H9 (cell line): ENCODE results near the gene ZNF208. TPM values are rescaled to one million over a fixed set of nuclear protein-coding genes. Genes with fewer than 3 reads are reported as not detected.

ENCODE experiments used
- DNase-seq: peaks from one replicate; pipeline ENCODE4 v3.0.0-alpha.2; 2017
- H2AFZ ChIP-seq: one replicate; pipeline ENCODE4 v1.6.1; 2013; ENCODE audit warnings: mild to moderate bottlenecking, low read length, control low read depth, moderate library complexity
- H2AK5ac ChIP-seq: 2 replicates; pipeline ENCODE4 v1.6.1; 2013; ENCODE audit warnings: low read length, control low read depth, mixed read lengths; ENCODE audit not compliant: insufficient read length
- H2BK120ac ChIP-seq: one replicate; pipeline ENCODE4 v1.6.1; 2013; ENCODE audit warnings: low read depth, mild to moderate bottlenecking, low read length, control low read depth, inconsistent platforms; ENCODE audit not compliant: poor library complexity, severe bottlenecking
- H2BK12ac ChIP-seq: 2 replicates; pipeline ENCODE4 v1.6.1; 2013; ENCODE audit warnings: low read length, control low read depth, mixed read lengths, low read depth; ENCODE audit not compliant: insufficient read length
- H2BK15ac ChIP-seq: 2 replicates; pipeline ENCODE4 v1.6.1; 2013; ENCODE audit warnings: low read depth, low read length, control low read depth
- H2BK20ac ChIP-seq: one replicate; pipeline ENCODE4 v1.6.1; 2013; ENCODE audit warnings: low read depth, mild to moderate bottlenecking, low read length, control low read depth, inconsistent platforms; ENCODE audit not compliant: poor library complexity, severe bottlenecking
- H2BK5ac ChIP-seq: 2 replicates; pipeline ENCODE4 v1.6.1; 2013; ENCODE audit warnings: low read length, control low read depth, mixed read lengths; ENCODE audit not compliant: insufficient read length
- H3K14ac ChIP-seq: 2 replicates; pipeline ENCODE4 v1.6.1; 2013; ENCODE audit warnings: low read length, control low read depth; ENCODE audit not compliant: insufficient read depth
- H3K18ac ChIP-seq: 2 replicates; pipeline ENCODE4 v1.6.1; 2013; ENCODE audit warnings: low read depth, mild to moderate bottlenecking, mixed read lengths, low read length, control low read depth; ENCODE audit not compliant: insufficient read length
- H3K23ac ChIP-seq: 2 replicates; pipeline ENCODE4 v1.6.1; 2013; ENCODE audit warnings: low read length, control low read depth, mixed read lengths, low read depth; ENCODE audit not compliant: insufficient read length
- H3K23me2 ChIP-seq: 2 replicates; pipeline ENCODE4 v1.6.1; 2013; ENCODE audit warnings: low read depth, mild to moderate bottlenecking, mixed read lengths, low read length, control low read depth; ENCODE audit not compliant: insufficient read length, poor library complexity, severe bottlenecking
- H3K27ac ChIP-seq: 2 replicates; pipeline ENCODE4 v1.5.1; 2013; ENCODE audit warnings: low read length, control low read depth, mixed read lengths, low read depth; ENCODE audit not compliant: insufficient read length
- H3K27me3 ChIP-seq: 2 replicates; pipeline ENCODE4 v1.6.1; 2013; ENCODE audit warnings: low read length, control low read depth, inconsistent platforms; ENCODE audit not compliant: insufficient read depth
- H3K4ac ChIP-seq: 2 replicates; pipeline ENCODE4 v1.6.1; 2013; ENCODE audit warnings: low read depth, mild to moderate bottlenecking, control low read depth, inconsistent platforms, low read length, moderate library complexity
- H3K4me1 ChIP-seq: 2 replicates; pipeline ENCODE4 v1.6.1; 2013; ENCODE audit warnings: low read length, control low read depth, inconsistent platforms; ENCODE audit not compliant: insufficient read depth
- H3K4me2 ChIP-seq: 2 replicates; pipeline ENCODE4 v1.6.1; 2013; ENCODE audit warnings: low read length, control low read depth, mixed read lengths; ENCODE audit not compliant: insufficient read length, insufficient read depth
- H3K56ac ChIP-seq: 2 replicates; pipeline ENCODE4 v1.6.1; 2013; ENCODE audit warnings: low read depth, mild to moderate bottlenecking, mixed read lengths, low read length, control low read depth; ENCODE audit not compliant: insufficient read length
- H3K79me1 ChIP-seq: 2 replicates; pipeline ENCODE4 v1.6.1; 2013; ENCODE audit warnings: low read depth, mild to moderate bottlenecking, moderate library complexity, low read length, control low read depth, inconsistent platforms; ENCODE audit not compliant: insufficient read depth, poor library complexity, severe bottlenecking
- H3K79me2 ChIP-seq: 2 replicates; pipeline ENCODE4 v1.6.1; 2013; ENCODE audit warnings: low read length, control low read depth, inconsistent platforms; ENCODE audit not compliant: insufficient read depth
- H3K9ac ChIP-seq: 2 replicates; pipeline ENCODE4 v1.6.1; 2013; ENCODE audit warnings: low read length, control low read depth, mixed read lengths; ENCODE audit not compliant: insufficient read length; ENCODE audit errors: extremely low read depth
- H3K9me3 ChIP-seq: one replicate; pipeline ENCODE4 v1.6.1; 2013; ENCODE audit warnings: low read depth, low read length, inconsistent platforms; ENCODE audit not compliant: control insufficient read depth
- H3T11ph ChIP-seq: one replicate; pipeline ENCODE4 v1.6.1; 2013; ENCODE audit warnings: mild to moderate bottlenecking, low read length, control low read depth, inconsistent platforms
- H4K20me1 ChIP-seq: one replicate; pipeline ENCODE4 v1.6.1; 2013; ENCODE audit not compliant: control insufficient read depth, insufficient read length, insufficient read depth
- H4K5ac ChIP-seq: 2 replicates; pipeline ENCODE4 v1.6.1; 2013; ENCODE audit warnings: low read depth, mild to moderate bottlenecking, mixed read lengths, low read length, control low read depth; ENCODE audit not compliant: insufficient read length
- H4K8ac ChIP-seq: replicated peaks from 2 replicates; pipeline ENCODE4 v1.6.1; 2013; ENCODE audit warnings: low read length, control low read depth, mixed read lengths, low read depth; ENCODE audit not compliant: insufficient read length
- H4K91ac ChIP-seq: 2 replicates; pipeline ENCODE4 v1.6.1; 2013; ENCODE audit warnings: low read depth, mild to moderate bottlenecking, moderate library complexity, mixed read lengths, low read length, control low read depth; ENCODE audit not compliant: insufficient read length
- H3K27ac Mint-ChIP-seq, 3 experiments: 2 replicates in 2 of 3; 3 replicates in 1 of 3; pipeline ENCODE4 v1.8.0; 2020 to 2021; ENCODE audit warnings: mixed read lengths in 3 of 3, mild to moderate bottlenecking in 1 of 3, moderate library complexity in 1 of 3
- H3K27me3 Mint-ChIP-seq: 2 replicates; pipeline ENCODE4 v1.8.0; 2021; ENCODE audit warnings: low read depth, mild to moderate bottlenecking, moderate library complexity, mixed read lengths
- H3K36me3 Mint-ChIP-seq, 3 experiments: 2 replicates in 2 of 3; 3 replicates in 1 of 3; pipeline ENCODE4 v1.8.0; 2020 to 2021; ENCODE audit warnings: low read depth in 3 of 3, mixed read lengths in 3 of 3; ENCODE audit not compliant: insufficient read depth in 1 of 3
- H3K4me1 Mint-ChIP-seq, 2 experiments: 2 replicates each; pipeline ENCODE4 v1.8.0; 2020; ENCODE audit warnings: mixed read lengths in 2 of 2
- H3K4me3 Mint-ChIP-seq, 2 experiments: 2 replicates in 1 of 2; 3 replicates in 1 of 2; pipeline ENCODE4 v1.8.0; 2020 to 2021; ENCODE audit warnings: mild to moderate bottlenecking in 2 of 2, mixed read lengths in 2 of 2, moderate library complexity in 1 of 2
- H3K9me3 Mint-ChIP-seq, 2 experiments: 2 replicates in 1 of 2; 3 replicates in 1 of 2; pipeline ENCODE4 v1.8.0; 2020; ENCODE audit warnings: mild to moderate bottlenecking in 2 of 2, mixed read lengths in 2 of 2, moderate library complexity in 1 of 2
- CTCF ChIP-seq: fragments of 200-600 bp; sonication (generic); conservative IDR thresholded peaks from 3 replicates; pipeline ENCODE4 v1.8.0; 2021; ENCODE audit warnings: antibody characterized with exemption, mild to moderate bottlenecking
- WGBS: extraction: QIAGEN DNeasy Blood & Tissue Kit; methylation state at CpG from one replicate; pipeline ENCODE4 v1.1.7; 2013; ENCODE audit warnings: missing lambda C conversion rate, low lambda C conversion rate, mixed read lengths; ENCODE audit not compliant: insufficient read length; ENCODE audit errors: extremely low coverage; 5-methylcytosine and 5-hydroxymethylcytosine counted together
- total RNA-seq: library from RNA; stranded (reverse); gene quantifications from 2 replicates; pipeline ENCODE4 v1.2.1, GENCODE V29; 2021

The ZNF208 gene
- total RNA-seq, 1 experiment from 2014 or later: not detected

GRCh38 chr19:21907516-21907915, 103.2 kb downstream of the ZNF208 start:
- no peak overlapping the region for H2AFZ ChIP-seq
- H3K4me2 ChIP-seq: no peak overlapping the region
- H4K20me1 ChIP-seq: no peaks in the 10 kb centered on the region
- no peak overlapping the region for H3K14ac ChIP-seq
- TF ChIP-seq CTCF: no peak
- no peak overlapping the region for H2BK120ac ChIP-seq
- H3K27ac ChIP-seq: no peak overlapping the region
- no peak overlapping the region for H2BK20ac ChIP-seq
- H3K27me3 ChIP-seq: no peaks in the 10 kb centered on the region
- Mint-ChIP-seq H3K4me1 (no peaks in the 10 kb centered on the region), H3K9me3 (peaks cover 96 to 99% of the 10 kb centered on the region in 2 experiments), H3K27ac (no peak overlapping the region), H3K27me3 (no peaks in the 10 kb centered on the region), H3K36me3 (peaks cover 0 to 31% (median 18%) of the 10 kb centered on the region in 3 experiments; a peak in 5 of 7 replicates), H3K4me3 (no peak overlapping the region)
- H2BK12ac ChIP-seq: no peak overlapping the region
- no peak overlapping the region for H3K4ac ChIP-seq
- H3K79me2 ChIP-seq: no peaks in the 10 kb centered on the region
- no peak overlapping the region for H4K5ac ChIP-seq
- no peaks in the 10 kb centered on the region for H3K23me2 ChIP-seq
- H3K4me1 ChIP-seq: no peaks in the 10 kb centered on the region
- H4K8ac ChIP-seq: no peak overlapping the region
- no peak for DNase-seq
- H2BK15ac ChIP-seq: no peak overlapping the region
- H3K18ac ChIP-seq: no peak overlapping the region
- H3K56ac ChIP-seq: no peak overlapping the region
- no peak overlapping the region for H3K23ac ChIP-seq
- H3K79me1 ChIP-seq: no peaks in the 10 kb centered on the region
- no peak overlapping the region for H3T11ph ChIP-seq
- WGBS: no CpG with 5 or more reads among the region's 4 CpGs
- H3K9ac ChIP-seq: no peak overlapping the region
- H2BK5ac ChIP-seq: no peak overlapping the region
- peaks cover 99% of the 10 kb centered on the region for H3K9me3 ChIP-seq
- no peak overlapping the region for H4K91ac ChIP-seq
- H2AK5ac ChIP-seq: no peak overlapping the region
